ENCODE measurements around the gene SOWAHA. TPM values are rescaled to one million over a fixed set of nuclear protein-coding genes. Genes with fewer than 3 reads are reported as not detected.

Gene SOWAHA
- total and polyA plus RNA-seq, 2 donors (not counting 3 experiments of a cell fraction or from before 2014, with no cell fraction given) = not detected

DNA sequence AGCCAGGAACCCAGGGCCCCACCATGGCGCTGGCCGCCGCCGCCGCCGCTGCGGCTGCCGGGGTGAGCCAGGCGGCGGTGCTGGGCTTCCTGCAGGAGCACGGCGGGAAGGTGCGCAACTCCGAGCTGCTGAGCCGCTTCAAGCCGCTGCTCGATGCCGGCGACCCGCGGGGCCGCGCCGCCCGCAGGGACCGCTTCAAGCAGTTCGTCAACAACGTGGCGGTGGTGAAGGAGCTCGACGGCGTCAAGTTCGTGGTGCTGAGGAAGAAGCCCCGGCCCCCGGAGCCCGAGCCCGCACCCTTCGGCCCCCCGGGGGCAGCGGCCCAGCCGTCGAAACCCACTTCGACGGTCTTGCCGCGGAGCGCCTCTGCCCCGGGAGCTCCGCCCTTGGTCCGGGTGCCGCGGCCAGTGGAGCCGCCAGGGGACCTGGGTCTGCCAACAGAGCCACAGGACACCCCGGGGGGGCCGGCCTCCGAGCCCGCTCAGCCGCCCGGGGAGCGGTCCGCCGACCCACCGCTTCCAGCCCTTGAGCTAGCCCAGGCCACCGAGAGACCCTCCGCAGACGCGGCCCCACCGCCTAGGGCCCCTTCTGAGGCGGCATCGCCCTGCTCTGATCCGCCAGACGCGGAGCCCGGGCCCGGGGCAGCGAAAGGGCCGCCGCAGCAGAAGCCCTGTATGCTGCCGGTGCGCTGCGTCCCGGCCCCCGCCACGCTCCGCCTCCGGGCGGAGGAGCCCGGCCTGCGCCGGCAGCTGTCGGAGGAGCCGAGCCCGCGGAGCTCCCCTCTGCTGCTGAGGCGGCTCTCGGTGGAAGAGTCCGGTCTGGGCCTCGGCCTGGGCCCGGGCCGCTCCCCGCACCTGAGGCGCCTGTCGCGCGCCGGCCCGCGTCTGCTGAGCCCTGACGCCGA, 749 bp downstream of the SOWAHA start:
- Histone ChIP-seq H2AFZ (ENCODE audit: low read depth, low read length) (peak overlapping the region; percentile 76), H4K20me1 (replicated peaks; ENCODE audit: control insufficient read depth, extremely low read depth, insufficient read depth, low read length) (no peaks in the 10 kb centered on the region), H3K36me3 (ENCODE audit: control insufficient read depth in 2 of 2, extremely low read depth in 1 of 2, insufficient read depth in 2 of 2, low read length in 2 of 2) (no peaks in the 10 kb centered on the region), H3K9ac (replicated peaks; ENCODE audit: extremely low read depth, insufficient read depth, low read length) (no peak overlapping the region), H3K79me2 (ENCODE audit: control insufficient read depth, insufficient read depth, low read length) (no peaks in the 10 kb centered on the region), H3K4me2 (ENCODE audit: insufficient read depth, low read length) (peak overlapping the region; percentile 29), H3K4me3 (replicated peaks in 1 of 3; ENCODE audit: insufficient read depth in 1 of 3, low read depth in 1 of 3, low read length in 3 of 3) (peak overlapping the region in 2 of 3 experiments; percentile 9 to 11), H3K4me1 (ENCODE audit: control insufficient read depth, extremely low read depth, insufficient read depth, low read length) (no peaks in the 10 kb centered on the region), H3K9me3 (replicated peaks; ENCODE audit: control insufficient read depth, insufficient read depth, low read length) (no peaks in the 10 kb centered on the region), H3K27me3 (ENCODE audit: control insufficient read depth in 2 of 2, insufficient read depth in 2 of 2, low read length in 2 of 2) (peaks cover 19 to 33% of the 10 kb centered on the region in 2 experiments), H3K27ac (ENCODE audit: insufficient read depth, low read depth, low read length) (no peak overlapping the region), H3K9me1 (replicated peaks; ENCODE audit: control insufficient read depth, extremely low read depth, insufficient read depth, low read length) (no peaks in the 10 kb centered on the region)
- TF ChIP-seq POLR2A (IDR thresholded peaks at IDR 0.05; ENCODE audit: low read depth, low read length) (no peak), EZH2 (IDR thresholded peaks at IDR 0.05; ENCODE audit: borderline replicate concordance, low read depth, low read length, severe bottlenecking) (peak; percentile 94), GATA2 (IDR thresholded peaks at IDR 0.05; ENCODE audit: insufficient read depth, insufficient read length, low read depth, low read length) (no peak)
- FAIRE-seq (no peak), DNase-seq (ENCODE audit: low read depth, low spot score) (peak; percentile 21)
- POLR2A ChIA-PET = interaction anchor here (0.7 kb wide), 2 partner anchors 32 to 347 kb away, joined by 4 to 6 read pairs; no protein-coding TSS in a partner anchor
- BruUV-seq (replicated peaks) = no TSS peak
- intact Hi-C loops (cut with micrococcal nuclease) (loop anchor here (1.0 kb wide), 1 partner anchor 32 kb away; no protein-coding TSS in a partner anchor), dilution Hi-C loops (cut with MboI; ENCODE audit: extremely low pct_ligation_motif_present, low sequenced_read_pairs) (no loop called here)
- CTCF ChIA-PET = interaction anchor here (0.7 to 2.6 kb wide), 12 partner anchors 12 to 313 kb away, joined by 3 to 14 read pairs (median 4); partner anchors contain the start of genes CCNI2 and SHROOM1

GRCh38 chr5:132814503-132815294, 1.6 kb downstream of the SOWAHA start:
- Histone ChIP-seq H3K4me2 (ENCODE audit: insufficient read depth, low read length) (no peak overlapping the region), H3K9ac (replicated peaks; ENCODE audit: extremely low read depth, insufficient read depth, low read length) (no peak overlapping the region), H3K4me1 (ENCODE audit: control insufficient read depth, extremely low read depth, insufficient read depth, low read length) (no peaks in the 10 kb centered on the region), H2AFZ (ENCODE audit: low read depth, low read length) (peak overlapping the region; percentile 76), H3K9me3 (replicated peaks; ENCODE audit: control insufficient read depth, insufficient read depth, low read length) (no peaks in the 10 kb centered on the region), H3K79me2 (ENCODE audit: control insufficient read depth, insufficient read depth, low read length) (no peaks in the 10 kb centered on the region), H3K27me3 (ENCODE audit: control insufficient read depth in 2 of 2, insufficient read depth in 2 of 2, low read length in 2 of 2) (peaks cover 15 to 30% of the 10 kb centered on the region in 2 experiments), H3K4me3 (replicated peaks in 1 of 3; ENCODE audit: insufficient read depth in 1 of 3, low read depth in 1 of 3, low read length in 3 of 3) (no peak overlapping the region), H3K27ac (ENCODE audit: insufficient read depth, low read depth, low read length) (no peak overlapping the region), H4K20me1 (replicated peaks; ENCODE audit: control insufficient read depth, extremely low read depth, insufficient read depth, low read length) (no peaks in the 10 kb centered on the region), H3K9me1 (replicated peaks; ENCODE audit: control insufficient read depth, extremely low read depth, insufficient read depth, low read length) (no peaks in the 10 kb centered on the region), H3K36me3 (ENCODE audit: control insufficient read depth in 2 of 2, extremely low read depth in 1 of 2, insufficient read depth in 2 of 2, low read length in 2 of 2) (no peaks in the 10 kb centered on the region)
- CTCF ChIA-PET = interaction anchor here (0.7 to 2.6 kb wide), 9 partner anchors 13 to 308 kb away, joined by 3 to 14 read pairs (median 4); partner anchors contain the start of gene SHROOM1
- DNase-seq (ENCODE audit: low read depth, low spot score) (no peak), FAIRE-seq (no peak)
- intact Hi-C loops (cut with micrococcal nuclease) (loop anchor here (1.0 kb wide), 1 partner anchor 32 kb away; no protein-coding TSS in a partner anchor), dilution Hi-C loops (cut with MboI; ENCODE audit: extremely low pct_ligation_motif_present, low sequenced_read_pairs) (no loop called here)
- no TSS peak for BruUV-seq (replicated peaks)
- TF ChIP-seq JUN (IDR thresholded peaks at IDR 0.05; ENCODE audit: borderline replicate concordance, insufficient read depth, insufficient read length, low read depth) (no peak), MYC (IDR thresholded peaks at IDR 0.05; ENCODE audit: low read depth, low read length) (no peak), POLR2AphosphoS5 (IDR thresholded peaks at IDR 0.05; ENCODE audit: insufficient read depth, low read depth, low read length) (no peak)
- POLR2A ChIA-PET = interaction anchor here (1.2 kb wide), 1 partner anchor 15 kb away, joined by 3 read pairs; no protein-coding TSS in a partner anchor

Measured in endothelial cell of umbilical vein (primary cell).